HG03039 (cell line): Measurements from ENCODE around the gene MCU.
"Not testable (repeated sequence)": the region's sequence is repeated elsewhere in the genome, so short reads cannot be mapped to it uniquely, and the experiment has no call there.

ENCODE experiments used
- ATAC-seq: cut with Tn5 transposase; IDR thresholded peaks from one replicate; pipeline ENCODE4 v1.9.1; 2021; ENCODE audit warnings: mild to moderate bottlenecking, moderate library complexity; ENCODE audit not compliant: unreplicated experiment

MCU gene

DNA sequence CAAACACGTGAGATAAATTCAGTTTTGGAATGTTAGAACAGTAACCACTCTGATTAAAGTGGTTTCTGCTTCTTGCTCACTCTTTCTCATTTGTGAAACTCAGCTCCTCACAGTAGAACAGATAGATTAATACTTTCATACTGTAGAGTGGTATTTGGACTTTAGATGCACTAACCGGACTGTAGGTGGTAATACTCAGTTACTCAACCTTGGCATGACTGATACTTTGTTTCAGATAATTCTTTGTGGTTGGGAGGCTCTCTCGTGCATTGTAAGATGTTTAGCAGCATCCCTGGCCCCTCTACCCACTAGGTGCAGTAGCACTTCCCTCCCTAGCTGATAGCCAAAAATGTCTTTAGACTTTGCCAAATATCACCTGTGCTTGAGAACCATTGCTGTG lies 37.6 kb downstream of the MCU start:
- ATAC-seq: peak; percentile 38

GRCh38 chr10:72730479-72730878 lies 38.5 kb downstream of the MCU start:
- ATAC-seq: no peak

DNA sequence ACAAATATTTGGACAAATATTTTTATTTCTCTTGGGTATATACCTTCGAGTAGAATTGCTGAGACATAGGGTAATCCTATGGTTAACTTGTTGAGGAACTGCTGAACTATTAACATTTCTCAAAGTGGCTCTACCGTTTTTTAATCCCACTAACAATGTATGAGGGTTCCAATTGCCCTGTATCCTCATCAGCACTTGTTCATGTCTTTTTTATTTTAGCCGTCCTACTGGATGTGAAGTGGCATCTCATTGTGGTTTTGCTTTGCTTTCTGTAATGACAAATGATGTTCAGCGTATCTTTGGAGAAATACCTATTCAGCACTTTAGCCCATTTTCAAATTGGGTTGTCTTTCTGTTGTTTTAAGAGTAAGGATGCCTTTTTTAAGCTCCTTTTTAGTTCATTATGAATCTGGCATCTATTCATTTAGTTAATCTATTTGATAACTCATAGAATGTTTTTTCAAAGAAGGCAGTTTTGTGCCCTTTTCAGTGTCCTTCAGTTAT lies 40.0 kb downstream of the MCU start:
- ATAC-seq: no peak

DNA sequence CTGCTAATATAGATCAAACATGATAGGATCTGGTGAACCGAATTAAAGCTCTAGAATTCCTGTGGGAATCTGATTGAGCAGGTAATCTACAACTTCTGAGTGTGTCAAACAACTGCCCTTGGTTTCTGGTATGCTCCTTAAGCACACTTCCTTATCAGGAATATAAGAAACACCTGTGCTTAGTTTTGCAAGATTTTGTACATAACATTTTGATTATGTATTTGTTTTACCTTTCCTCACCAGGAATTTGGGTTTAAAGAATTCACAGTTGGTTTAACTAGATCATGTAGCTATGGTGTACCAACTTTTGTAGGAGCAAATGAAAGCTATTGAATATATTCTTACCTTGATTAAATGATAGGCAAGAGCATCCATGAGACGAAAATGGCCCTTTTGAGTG lies 40.6 kb downstream of the MCU start:
- ATAC-seq: no peak

DNA sequence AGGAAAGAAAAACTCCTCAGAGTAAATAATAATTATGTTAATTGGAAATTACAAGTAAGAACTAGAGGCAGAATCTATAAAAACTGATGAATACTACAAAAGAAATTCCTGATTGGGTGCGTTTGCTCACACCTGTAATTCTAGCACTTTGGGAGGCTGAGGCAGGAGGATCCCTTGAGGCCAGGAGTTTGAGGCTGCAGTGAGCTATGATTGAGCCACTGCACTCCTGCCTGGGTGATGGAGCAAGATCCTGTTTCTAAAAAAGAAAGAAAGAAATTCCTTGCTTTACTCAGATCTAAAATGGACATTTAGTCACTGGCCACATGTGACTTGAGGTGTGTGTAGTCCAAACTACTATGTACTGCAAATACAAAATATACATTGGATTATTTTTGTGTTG lies 42.0 kb downstream of the MCU start:
- no peak for ATAC-seq

GRCh38 chr10:72735288-72735936 lies 43.5 kb downstream of the MCU start:
- no peak for ATAC-seq

DNA sequence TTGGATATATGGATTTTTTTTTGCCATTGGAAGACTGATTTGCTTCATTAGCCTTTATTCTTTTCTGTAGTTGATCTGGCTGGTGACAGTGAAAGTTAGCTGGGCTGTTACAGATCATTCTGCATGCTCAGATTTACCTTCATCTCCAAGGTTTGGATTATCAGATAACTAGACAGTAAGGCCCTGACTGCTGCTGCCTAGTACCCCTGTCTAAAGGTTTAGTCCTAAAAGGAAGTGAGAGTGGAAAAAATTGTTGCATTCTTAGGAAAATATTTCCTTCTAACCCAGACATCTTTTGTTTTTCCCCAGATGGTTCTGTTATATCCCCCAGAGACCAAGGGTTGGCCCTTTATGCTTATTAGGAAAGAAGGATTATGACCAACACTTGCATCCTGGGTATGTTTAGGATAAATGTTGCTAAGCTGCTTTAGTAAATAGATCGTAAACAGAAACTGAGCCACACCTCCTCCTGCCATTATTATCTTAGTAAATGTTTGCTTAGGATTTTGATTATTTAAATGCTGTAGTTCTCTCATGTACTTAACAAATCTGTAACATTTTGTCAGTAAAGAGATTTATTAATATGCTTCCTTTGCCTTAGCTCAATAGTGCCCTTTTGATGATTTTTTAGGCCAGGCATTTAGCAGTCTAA lies 44.4 kb downstream of the MCU start:
- ATAC-seq: no peak

DNA sequence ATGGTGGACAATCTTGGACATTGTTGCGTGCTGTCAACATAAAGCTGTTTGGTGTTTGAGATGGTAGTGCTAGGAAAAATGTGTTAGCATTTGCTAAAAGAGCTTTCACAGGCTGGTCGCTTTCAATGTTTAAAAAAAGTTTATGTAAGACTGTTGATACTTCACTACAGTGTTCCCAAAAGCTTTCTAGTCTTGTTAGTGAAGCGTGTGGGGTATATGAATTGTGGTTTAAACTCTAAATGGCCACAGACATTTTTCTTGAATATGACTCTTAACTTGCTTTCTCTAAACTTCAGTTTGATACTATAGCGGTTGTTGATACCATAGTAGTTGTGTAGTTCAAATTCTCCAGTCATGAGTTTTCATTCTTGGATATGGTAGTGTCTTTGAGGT lies 44.9 kb downstream of the MCU start:
- ATAC-seq: no peak

DNA sequence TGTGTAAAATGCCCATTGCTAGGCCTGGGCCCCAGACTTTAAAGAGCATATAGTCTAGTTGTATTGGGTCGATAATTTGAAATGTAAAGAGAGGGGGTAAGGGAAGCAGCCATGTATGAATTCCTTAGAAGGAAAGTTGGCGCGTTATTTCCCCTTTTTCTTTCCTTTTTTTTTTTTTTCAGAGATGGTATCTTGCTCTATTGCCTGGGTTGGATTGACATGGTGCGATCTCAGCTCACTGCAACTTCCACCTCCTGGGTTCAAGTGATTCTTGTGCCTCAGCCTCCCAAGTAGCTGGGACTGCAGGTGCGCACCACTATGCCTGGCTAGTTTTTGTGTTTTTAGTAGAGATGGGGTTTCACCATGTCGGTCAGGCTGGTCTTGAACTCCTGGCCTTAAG lies 45.4 kb downstream of the MCU start:
- not testable (repeated sequence) for ATAC-seq

DNA sequence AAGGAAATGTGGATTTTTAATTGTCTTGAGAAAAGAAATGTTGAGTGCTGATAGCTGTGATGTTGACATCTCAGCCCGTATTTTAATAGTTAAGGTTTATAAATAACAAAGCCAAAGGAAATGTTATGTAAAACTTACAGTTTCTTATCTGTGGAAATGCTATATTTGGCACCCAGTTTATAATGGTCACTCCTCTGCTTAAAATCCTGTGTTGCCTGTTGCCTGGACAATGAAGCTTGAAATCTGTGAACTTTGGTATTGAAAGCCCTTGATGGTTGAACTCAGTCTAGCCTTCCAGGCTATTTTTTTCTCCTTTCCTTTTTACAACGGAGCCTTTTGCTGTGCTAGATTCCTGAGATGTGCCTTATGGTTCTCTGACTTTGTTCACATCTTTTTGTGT lies 46.5 kb downstream of the MCU start:
- ATAC-seq: no peak

DNA sequence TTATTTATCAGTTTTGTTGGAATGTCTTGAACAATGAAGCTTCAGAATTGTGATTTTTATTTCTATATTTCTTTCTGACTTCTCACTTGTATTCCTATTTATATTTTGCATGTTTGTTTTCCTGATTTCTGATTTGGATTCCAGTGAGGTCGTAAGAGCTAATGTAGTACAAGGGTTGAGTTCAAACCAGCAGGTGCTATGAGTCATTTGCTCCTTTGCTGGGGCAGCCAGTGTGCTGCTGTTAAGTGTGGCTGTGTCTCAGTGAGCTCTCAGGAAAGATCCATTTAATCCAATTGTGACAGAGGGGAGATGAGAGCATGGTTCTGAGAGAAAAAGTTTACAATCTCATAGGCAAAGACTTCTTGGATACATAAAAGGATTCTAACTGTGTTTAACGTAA lies 48.6 kb downstream of the MCU start:
- ATAC-seq: no peak

DNA sequence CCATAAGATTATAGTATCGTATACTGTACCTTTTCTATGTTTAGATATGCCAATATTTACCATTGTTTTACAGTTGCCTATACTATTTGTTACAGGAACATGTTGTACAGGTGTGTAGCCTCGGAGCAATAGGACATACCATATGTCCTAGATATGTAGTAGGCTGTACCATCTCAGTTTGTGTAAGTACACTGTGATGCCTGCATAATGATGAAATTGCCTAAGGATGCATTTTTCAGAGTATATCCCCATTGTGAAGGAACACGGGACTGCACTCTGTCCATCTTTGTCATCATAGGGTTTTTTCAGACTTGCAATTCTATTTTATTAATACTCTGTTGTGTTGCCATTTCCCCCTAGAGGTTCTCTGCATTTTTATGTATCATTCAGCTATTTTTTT lies 50.1 kb downstream of the MCU start:
- no peak for ATAC-seq

- no peak for ATAC-seq
These were observed 50.9 kb downstream of the MCU start for GRCh38 chr10:72742797-72743196.

DNA sequence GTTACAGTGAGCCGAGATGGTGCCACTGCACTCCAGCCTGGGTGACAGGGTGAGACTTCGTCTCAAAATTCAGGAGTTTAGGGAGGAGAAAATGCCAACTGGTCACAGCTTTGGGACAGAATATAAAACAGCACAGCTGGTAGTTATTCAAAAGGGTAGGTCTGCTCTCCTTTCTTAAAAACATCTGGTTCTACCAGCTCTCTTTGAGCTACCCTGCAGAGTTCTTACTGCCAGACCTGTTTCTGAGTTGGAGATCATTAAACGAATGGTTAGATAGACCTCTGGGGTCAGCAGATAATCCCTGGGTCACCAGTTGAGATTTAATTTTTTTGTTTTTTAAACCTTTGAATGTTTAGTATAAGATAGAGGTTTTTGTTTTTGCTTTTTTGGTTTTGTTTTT lies 52.6 kb downstream of the MCU start:
- ATAC-seq: no peak

- ATAC-seq: no peak
These were observed 54.8 kb downstream of the MCU start for GRCh38 chr10:72746426-72747363.

DNA sequence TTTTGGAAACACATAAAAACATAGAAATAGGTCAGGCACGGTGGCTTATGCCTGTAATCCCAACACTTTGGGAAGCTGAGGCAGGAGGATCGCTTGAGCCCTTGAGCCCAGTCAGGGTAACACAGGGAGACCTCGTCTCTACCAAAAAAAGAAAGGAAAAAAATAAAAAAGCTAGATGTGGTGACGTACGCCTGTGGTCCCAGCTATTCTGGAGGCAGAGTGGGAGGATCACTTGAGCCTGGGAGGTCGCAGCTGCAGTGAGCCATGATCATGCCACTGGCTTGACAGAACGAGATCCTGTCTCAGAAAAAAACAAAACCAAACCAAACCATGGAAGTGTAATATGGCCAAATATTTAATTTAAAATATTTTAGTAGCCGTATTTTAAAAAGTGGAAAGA lies 55.6 kb downstream of the MCU start:
- ATAC-seq: no peak

DNA sequence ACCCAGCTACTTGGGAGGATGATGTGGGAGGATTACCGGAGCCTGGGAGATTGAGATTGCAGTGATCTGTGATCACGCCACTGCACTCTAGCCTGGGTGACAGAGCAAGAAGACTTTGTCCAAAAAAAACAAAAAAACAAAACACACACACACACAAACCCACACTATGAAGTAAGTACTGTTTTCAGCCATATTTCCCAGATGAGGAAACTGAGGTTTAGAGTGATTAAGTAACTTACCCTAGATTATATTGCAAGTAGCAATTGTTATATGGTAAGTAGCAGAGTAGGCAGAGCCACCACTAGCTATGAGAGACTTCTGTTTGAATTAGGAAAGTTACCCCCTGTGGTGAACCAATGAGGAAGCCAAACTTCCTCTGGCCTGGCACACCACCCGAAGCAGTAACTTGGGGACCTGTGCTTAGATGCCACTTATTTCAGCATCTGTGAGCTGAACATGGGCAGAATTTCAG lies 61.9 kb downstream of the MCU start:
- ATAC-seq: no peak

DNA sequence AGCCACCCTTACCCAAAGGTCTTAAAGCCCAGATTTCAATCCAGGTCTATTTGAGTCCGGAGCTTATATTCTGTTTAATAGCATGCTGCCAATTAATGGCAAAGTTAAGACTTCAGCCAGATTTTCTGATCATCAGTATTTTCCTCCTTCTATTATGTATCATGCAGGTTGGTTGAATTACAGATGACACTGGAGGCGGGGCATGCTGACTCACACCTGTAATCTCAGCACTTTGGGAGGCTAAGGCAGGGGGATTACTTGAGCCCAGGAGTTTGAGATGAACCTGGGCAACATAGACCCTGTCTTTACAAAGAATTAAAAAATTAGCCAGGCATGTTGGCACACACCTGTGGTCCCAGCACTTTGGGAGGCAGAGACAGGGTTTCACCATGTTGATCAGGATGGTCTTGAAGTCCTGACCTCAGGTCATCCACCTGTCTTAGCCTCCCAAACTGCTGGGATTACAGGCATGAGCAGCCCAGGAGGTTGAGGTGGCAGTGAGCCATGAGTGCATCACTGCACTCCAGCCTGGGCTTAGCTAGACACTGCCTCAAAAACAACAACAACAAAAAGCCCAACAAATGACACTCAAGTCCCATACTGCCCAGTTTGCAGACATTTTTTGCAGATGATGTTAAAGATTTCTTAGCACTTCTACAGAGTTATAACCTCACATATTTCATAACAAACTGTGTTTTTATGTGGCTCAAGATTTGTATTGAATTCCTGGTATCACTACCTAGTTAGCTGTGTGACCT lies 62.5 kb downstream of the MCU start:
- ATAC-seq: no peak

DNA sequence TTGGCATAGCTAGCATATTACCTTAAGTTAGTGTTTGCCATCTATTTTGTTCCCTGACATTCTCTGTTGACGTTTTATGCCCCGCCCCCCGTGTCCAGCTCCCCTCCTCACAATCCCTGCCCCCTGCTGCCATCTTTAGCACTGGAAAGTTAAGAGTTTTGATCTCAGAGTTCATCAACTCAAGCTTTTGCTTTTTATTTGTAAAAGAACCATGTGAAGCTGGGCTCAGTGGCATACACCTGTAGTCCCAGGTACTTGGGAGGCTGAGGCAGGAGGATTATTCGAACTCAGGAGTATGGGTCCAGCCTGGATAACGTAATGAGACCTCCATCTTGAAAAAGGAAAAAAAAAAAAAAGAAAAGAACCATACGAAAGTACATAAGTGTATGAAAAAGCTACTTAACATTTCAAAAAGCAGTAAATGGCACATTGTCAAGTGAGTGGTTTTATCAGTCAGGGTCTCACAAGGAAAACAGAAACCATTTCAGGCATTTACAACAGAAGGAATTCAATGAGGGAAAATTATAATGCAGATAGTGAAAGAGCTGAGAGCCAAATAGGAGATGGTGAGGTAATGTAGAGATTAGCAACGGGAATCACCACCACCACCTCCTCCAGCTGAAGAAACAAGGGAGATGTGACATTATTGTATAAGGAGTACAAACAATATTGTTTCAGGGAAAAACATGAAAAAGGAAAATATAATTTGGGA lies 64.9 kb downstream of the MCU start:
- ATAC-seq: no peak

DNA sequence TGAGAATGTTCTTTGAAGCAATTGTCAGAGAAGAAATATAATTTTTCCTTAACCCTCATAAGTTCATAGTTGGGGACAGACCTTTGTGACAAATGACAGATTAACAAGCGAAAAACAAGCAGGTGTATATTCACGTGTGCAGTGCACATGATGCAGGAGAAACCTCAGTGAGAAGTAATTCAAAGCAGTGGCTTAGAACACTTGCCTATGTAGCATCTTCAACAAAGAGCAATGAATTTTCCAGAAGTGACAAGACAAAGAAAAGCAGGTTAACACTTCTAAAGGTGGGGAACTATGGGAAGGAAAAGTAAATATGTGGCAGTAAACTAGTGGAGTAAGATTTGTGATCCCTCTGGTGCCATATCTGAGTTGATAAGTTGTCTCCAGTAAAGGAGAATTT lies 65.8 kb downstream of the MCU start:
- no peak for ATAC-seq
